GM21717 (cell line): ENCODE measurements around the gene NMNAT2.

ENCODE experiments used
- ATAC-seq: cut with Tn5 transposase; IDR thresholded peaks from one replicate; pipeline ENCODE4 v1.9.1; 2021; ENCODE audit warnings: mild to moderate bottlenecking, moderate library complexity; ENCODE audit not compliant: unreplicated experiment

The NMNAT2 gene

GRCh38 chr1:183272390-183272848, 145.8 kb downstream of the NMNAT2 start:
- no peak for ATAC-seq

GRCh38 chr1:183270541-183271141, 147.5 kb downstream of the NMNAT2 start:
- ATAC-seq, result no peak

GRCh38 chr1:183267646-183268431, 150.3 kb downstream of the NMNAT2 start:
- no peak for ATAC-seq

- ATAC-seq, result no peak
Observed at GRCh38 chr1:183263886-183264602, 154.1 kb downstream of the NMNAT2 start.

- ATAC-seq, result no peak
Observed at GRCh38 chr1:183262628-183263200, 155.5 kb downstream of the NMNAT2 start.

GRCh38 chr1:183259924-183260323, 158.3 kb downstream of the NMNAT2 start:
- ATAC-seq, result no peak

GRCh38 chr1:183255073-183255472, 163.1 kb downstream of the NMNAT2 start:
- ATAC-seq, result no peak

GRCh38 chr1:183251959-183252450, 166.2 kb downstream of the NMNAT2 start:
- no peak for ATAC-seq

GRCh38 chr1:183251101-183251958, 166.8 kb downstream of the NMNAT2 start:
- no peak for ATAC-seq

GRCh38 chr1:183249941-183250452, 168.2 kb downstream of the NMNAT2 start:
- ATAC-seq, result no peak

GRCh38 chr1:183248989-183249691, 169.0 kb downstream of the NMNAT2 start:
- no peak for ATAC-seq

GRCh38 chr1:183247931-183248330, 170.2 kb downstream of the NMNAT2 start:
- ATAC-seq, result no peak

- ATAC-seq, result no peak
Observed at GRCh38 chr1:183247484-183247883, 170.7 kb downstream of the NMNAT2 start.

GRCh38 chr1:183247066-183247465, 171.1 kb downstream of the NMNAT2 start:
- ATAC-seq, result no peak

GRCh38 chr1:183246436-183246835, 171.7 kb downstream of the NMNAT2 start:
- ATAC-seq, result no peak

GRCh38 chr1:183245357-183245756, 172.8 kb downstream of the NMNAT2 start:
- no peak for ATAC-seq

- ATAC-seq, result no peak
Observed at GRCh38 chr1:183244466-183244865, 173.7 kb downstream of the NMNAT2 start.

- no peak for ATAC-seq
Observed at GRCh38 chr1:183243161-183244050, 174.8 kb downstream of the NMNAT2 start.
